Keratinocyte (primary cell): Measurements from ENCODE around the gene RANBP17.

Experiments
- CTCF ChIP-seq, 3 experiments: IDR thresholded peaks in 1 of 3; conservative IDR thresholded peaks in 1 of 3; optimal IDR thresholded peaks in 1 of 3; 2 replicates in 2 of 3; 3 replicates in 1 of 3; pipeline versions ENCODE3 to v1.5.1; 2011; ENCODE audit warnings: low read length in 3 of 3, mild to moderate bottlenecking in 3 of 3, moderate library complexity in 2 of 3, control low read depth in 1 of 3, inconsistent platforms in 1 of 3; ENCODE audit not compliant: insufficient read depth in 2 of 3; ENCODE audit errors: extremely low read depth in 1 of 3
- EZH2 ChIP-seq: IDR thresholded peaks from one replicate; pipeline ENCODE4 v1.6.1; 2012; ENCODE audit warnings: inconsistent platforms, mild to moderate bottlenecking, low read length, moderate library complexity

GRCh38 chr5:170846846-170847245 lies 15.0 kb upstream of the RANBP17 start:
- TF ChIP-seq CTCF (optimal IDR thresholded peaks at IDR 0.05 in 1 of 3, IDR thresholded peaks at IDR 0.05 in 1 of 3, conservative IDR thresholded peaks at IDR 0.05 in 1 of 3; ENCODE audit: extremely low read depth in 1 of 3, insufficient read depth in 2 of 3, low read length in 3 of 3) (no peak), EZH2 (no peak)
